SU-DHL-6 (cell line): ENCODE results near the gene STAB1.

Experiments
- H2AFZ ChIP-seq: fragments of 200-600 bp; sonication (generic); 2 replicates; pipeline ENCODE4 v1.6.1; 2014; ENCODE audit warnings: low read depth, mild to moderate bottlenecking, moderate library complexity, mixed read lengths, antibody characterized with exemption, low read length; ENCODE audit not compliant: severe bottlenecking
- H3F3A ChIP-seq: fragments of 200-600 bp; shearing (Covaris generic); 2 replicates; pipeline ENCODE4 v1.6.0; 2016; ENCODE audit warnings: antibody characterized with exemption, mild to moderate bottlenecking; ENCODE audit not compliant: insufficient read depth
- H3K27ac ChIP-seq: fragments of 200-600 bp; sonication (generic); 2 replicates; pipeline ENCODE4 v1.5.1; 2016; ENCODE audit warnings: low read depth, mild to moderate bottlenecking, low read length, moderate library complexity, mixed read lengths
- H3K27me3 ChIP-seq: fragments of 200-600 bp; sonication (generic), shearing (Covaris generic); 2 replicates; pipeline ENCODE4 v1.6.0; 2014; ENCODE audit warnings: mild to moderate bottlenecking, low read length
- H3K36me3 ChIP-seq: fragments of 200-600 bp; sonication (generic); 2 replicates; pipeline ENCODE4 v1.6.1; 2014; ENCODE audit warnings: mild to moderate bottlenecking, low read length, mixed read lengths
- H3K4me2 ChIP-seq: fragments of 300-600, 200-600 bp; shearing (Covaris generic), sonication (generic); 2 replicates; pipeline ENCODE4 v1.6.0; 2014; ENCODE audit warnings: low read length, low read depth, mild to moderate bottlenecking; ENCODE audit not compliant: poor library complexity, severe bottlenecking
- H3K4me3 ChIP-seq: fragments of 200-600 bp; sonication (generic); 2 replicates; pipeline ENCODE4 v1.5.1; 2014; ENCODE audit warnings: antibody characterized with exemption, low read length, mild to moderate bottlenecking, mixed read lengths; ENCODE audit not compliant: insufficient read depth, poor library complexity, severe bottlenecking
- H3K79me2 ChIP-seq: fragments of 200-600 bp; sonication (generic); 2 replicates; pipeline ENCODE4 v1.6.1; 2014; ENCODE audit warnings: mild to moderate bottlenecking, low read length, moderate library complexity; ENCODE audit not compliant: insufficient read depth
- H3K9ac ChIP-seq: fragments of 200-600 bp; sonication (generic); 2 replicates; pipeline ENCODE4 v1.7.0; 2014; ENCODE audit warnings: mild to moderate bottlenecking, low read length
- H3K9me2 ChIP-seq: fragments of 200-600 bp; sonication (generic); replicated peaks from 2 replicates; pipeline ENCODE4 v1.6.1; 2014; ENCODE audit warnings: low read length; ENCODE audit not compliant: insufficient read depth
- H3K9me3 ChIP-seq: fragments of 200-600 bp; sonication (generic); 2 replicates; pipeline ENCODE4 v1.6.1; 2014; ENCODE audit warnings: low read length, mixed read lengths; ENCODE audit not compliant: insufficient read depth
- H4K20me1 ChIP-seq: fragments of 200-600 bp; sonication (generic); 2 replicates; pipeline ENCODE4 v1.6.1; 2014; ENCODE audit warnings: low read depth, mild to moderate bottlenecking, antibody characterized with exemption, low read length, moderate library complexity, mixed read lengths
- EZH2phosphoT487 ChIP-seq: fragments of 200-600 bp; sonication (generic), shearing (Covaris generic); conservative IDR thresholded peaks from 2 replicates; pipeline ENCODE4 v1.6.1; 2018; ENCODE audit warnings: mild to moderate bottlenecking, antibody characterized with exemption, low read length, moderate library complexity, mixed read lengths
- TF ChIP-seq, protein P1 (sequence below): fragments of 200-600 bp; sonication (generic); IDR thresholded peaks from one replicate; pipeline ENCODE4 v1.5.1; 2017; ENCODE audit warnings: antibody characterized with exemption, mild to moderate bottlenecking, low read length, moderate library complexity; ENCODE audit not compliant: insufficient read depth, poor library complexity, severe bottlenecking

STAB1 gene

DNA sequence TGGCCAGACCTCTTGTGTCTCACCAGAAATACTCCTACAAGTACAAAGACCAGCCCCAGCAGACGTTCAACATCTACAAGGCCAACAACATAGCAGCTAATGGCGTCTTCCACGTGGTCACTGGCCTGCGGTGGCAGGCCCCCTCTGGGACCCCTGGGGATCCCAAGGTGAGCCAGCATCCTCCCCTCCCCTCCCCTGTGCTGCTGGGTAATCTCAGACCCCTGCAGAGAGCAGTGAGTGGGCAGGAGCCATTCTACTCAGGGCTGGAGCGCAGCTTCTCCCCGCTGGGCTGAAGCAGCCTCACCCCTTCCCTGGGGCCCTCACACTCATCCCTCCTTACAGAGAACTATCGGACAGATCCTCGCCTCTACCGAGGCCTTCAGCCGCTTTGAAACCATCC is 9.8 kb downstream of the STAB1 start:
- H3K9me2 ChIP-seq, result no peaks in the 10 kb centered on the region
- no peak overlapping the region for H2AFZ ChIP-seq
- no peaks in the 10 kb centered on the region for H3K79me2 ChIP-seq
- H3K27ac ChIP-seq, result no peak overlapping the region
- no peak overlapping the region for H3K9ac ChIP-seq
- no peak overlapping the region for H3K4me2 ChIP-seq
- no peaks in the 10 kb centered on the region for H3K36me3 ChIP-seq
- H3K4me3 ChIP-seq, result no peak overlapping the region
- no peaks in the 10 kb centered on the region for H3K9me3 ChIP-seq
- no peaks in the 10 kb centered on the region for H3K27me3 ChIP-seq
- no peaks in the 10 kb centered on the region; the same call in 1 of the 2 replicates for H4K20me1 ChIP-seq
- no peak for TF ChIP-seq EZH2phosphoT487
- TF ChIP-seq, protein P1, sequence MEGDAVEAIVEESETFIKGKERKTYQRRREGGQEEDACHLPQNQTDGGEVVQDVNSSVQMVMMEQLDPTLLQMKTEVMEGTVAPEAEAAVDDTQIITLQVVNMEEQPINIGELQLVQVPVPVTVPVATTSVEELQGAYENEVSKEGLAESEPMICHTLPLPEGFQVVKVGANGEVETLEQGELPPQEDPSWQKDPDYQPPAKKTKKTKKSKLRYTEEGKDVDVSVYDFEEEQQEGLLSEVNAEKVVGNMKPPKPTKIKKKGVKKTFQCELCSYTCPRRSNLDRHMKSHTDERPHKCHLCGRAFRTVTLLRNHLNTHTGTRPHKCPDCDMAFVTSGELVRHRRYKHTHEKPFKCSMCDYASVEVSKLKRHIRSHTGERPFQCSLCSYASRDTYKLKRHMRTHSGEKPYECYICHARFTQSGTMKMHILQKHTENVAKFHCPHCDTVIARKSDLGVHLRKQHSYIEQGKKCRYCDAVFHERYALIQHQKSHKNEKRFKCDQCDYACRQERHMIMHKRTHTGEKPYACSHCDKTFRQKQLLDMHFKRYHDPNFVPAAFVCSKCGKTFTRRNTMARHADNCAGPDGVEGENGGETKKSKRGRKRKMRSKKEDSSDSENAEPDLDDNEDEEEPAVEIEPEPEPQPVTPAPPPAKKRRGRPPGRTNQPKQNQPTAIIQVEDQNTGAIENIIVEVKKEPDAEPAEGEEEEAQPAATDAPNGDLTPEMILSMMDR, result no peak
- no peaks in the 10 kb centered on the region for H3F3A ChIP-seq

DNA sequence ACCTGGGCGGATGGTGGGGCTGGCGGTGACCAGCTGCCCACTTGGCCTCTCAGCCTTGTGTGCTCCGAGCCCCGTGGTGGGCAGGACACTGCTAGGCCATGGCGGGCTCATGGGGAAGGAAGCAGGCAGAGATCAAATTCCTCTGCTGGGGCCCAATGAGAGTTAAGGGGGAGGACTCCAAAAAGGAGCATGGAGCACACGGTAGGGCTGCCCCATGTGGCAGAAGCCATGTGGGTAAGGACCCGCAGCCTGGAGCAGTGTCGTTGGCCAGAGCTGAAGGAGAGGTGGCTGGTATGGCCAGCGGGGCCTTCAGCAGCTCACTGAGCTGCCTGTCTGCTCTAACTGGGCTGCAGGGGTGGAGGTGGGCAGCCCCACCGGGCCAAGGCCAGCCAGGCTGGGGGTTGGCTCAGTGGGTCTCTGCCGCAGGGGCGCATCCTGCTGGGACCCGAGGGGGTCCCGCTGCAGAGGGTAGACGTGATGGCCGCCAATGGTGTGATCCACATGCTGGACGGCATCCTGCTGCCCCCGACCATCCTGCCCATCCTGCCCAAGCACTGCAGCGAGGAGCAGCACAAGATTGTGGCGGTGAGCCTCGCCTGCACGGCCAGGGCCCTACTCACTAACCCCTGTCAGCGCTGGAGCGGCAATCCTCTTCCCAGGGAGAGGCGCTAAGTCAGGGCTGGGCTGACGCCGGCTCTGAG is 11.3 kb downstream of the STAB1 start:
- TF ChIP-seq, protein P1, result no peak
- no peak for TF ChIP-seq EZH2phosphoT487
- Histone ChIP-seq H3K27me3 (no peaks in the 10 kb centered on the region), H3K4me2 (no peak overlapping the region), H3K4me3 (no peak overlapping the region), H3F3A (no peaks in the 10 kb centered on the region), H3K9me2 (no peaks in the 10 kb centered on the region), H3K27ac (no peak overlapping the region), H3K9ac (no peak overlapping the region), H3K79me2 (no peaks in the 10 kb centered on the region), H3K36me3 (no peaks in the 10 kb centered on the region), H4K20me1 (no peaks in the 10 kb centered on the region; the same call in 1 of the 2 replicates), H2AFZ (no peak overlapping the region), H3K9me3 (no peaks in the 10 kb centered on the region)

DNA sequence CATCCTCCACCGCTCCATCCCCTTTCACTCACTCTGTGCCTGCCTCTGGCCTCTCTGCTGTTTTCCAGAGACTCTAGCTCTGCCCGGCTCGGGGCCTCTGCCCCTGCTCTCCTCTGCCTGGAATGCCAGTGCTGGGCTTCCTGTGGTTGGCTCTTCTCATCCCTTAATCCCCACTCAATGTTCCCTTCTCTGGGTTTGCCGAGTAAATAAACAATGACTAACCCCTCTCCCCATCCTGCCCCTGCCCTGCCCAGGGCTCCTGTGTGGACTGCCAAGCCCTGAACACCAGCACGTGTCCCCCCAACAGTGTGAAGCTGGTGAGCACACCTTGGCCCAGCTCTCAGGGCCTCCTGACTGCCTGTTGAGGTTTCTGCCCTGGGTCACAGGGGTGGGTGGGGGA is 12.2 kb downstream of the STAB1 start:
- no peak overlapping the region for H3K4me2 ChIP-seq

More for the DNA sequence above, 12.2 kb downstream of the STAB1 start:
- H3K27me3 ChIP-seq, result no peaks in the 10 kb centered on the region
- no peaks in the 10 kb centered on the region for H3K79me2 ChIP-seq
- no peaks in the 10 kb centered on the region for H3F3A ChIP-seq
- H3K9me2 ChIP-seq, result no peaks in the 10 kb centered on the region
- no peaks in the 10 kb centered on the region; the same call in 1 of the 2 replicates for H4K20me1 ChIP-seq
- no peak overlapping the region for H3K27ac ChIP-seq
- H2AFZ ChIP-seq, result no peak overlapping the region
- no peak overlapping the region for H3K4me3 ChIP-seq
- no peaks in the 10 kb centered on the region for H3K9me3 ChIP-seq
- TF ChIP-seq EZH2phosphoT487, result no peak
- TF ChIP-seq, protein P1, result no peak
- no peak overlapping the region for H3K9ac ChIP-seq
- H3K36me3 ChIP-seq, result no peaks in the 10 kb centered on the region
